ENCODE results near the gene WDR33.

DNA sequence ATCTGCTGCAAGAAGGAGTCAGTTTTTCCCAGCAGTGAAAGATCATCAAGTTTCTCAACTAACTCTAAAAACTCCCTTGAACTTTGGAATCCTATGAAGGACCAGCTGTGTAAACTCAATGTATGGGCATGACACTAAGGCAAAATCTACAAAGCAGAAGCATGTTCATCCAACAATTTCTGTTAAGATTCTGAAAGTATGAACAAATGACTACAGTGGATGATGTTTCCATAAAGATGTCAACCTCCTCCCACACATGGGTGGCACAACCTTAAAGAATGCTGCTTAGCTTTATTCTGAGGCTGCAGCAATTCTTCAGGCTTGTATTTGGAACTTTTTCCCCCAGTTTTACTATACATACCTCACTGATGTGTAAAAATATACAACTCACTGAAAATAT is 47.2 kb downstream of the WDR33 start:
- no peak for TF ChIP-seq POLR2AphosphoS5 (IDR thresholded peaks at IDR 0.05; ENCODE audit: low read depth, low read length)
- no peak for TF ChIP-seq TAF1 (IDR thresholded peaks at IDR 0.05; ENCODE audit: low read depth, low read length)
- no peak for TF ChIP-seq SPI1 (IDR thresholded peaks at IDR 0.05; ENCODE audit: low read depth, low read length)
- TF ChIP-seq POLR2A (IDR thresholded peaks at IDR 0.05; ENCODE audit: low read depth, low read length), result no peak
- no peak for TF ChIP-seq POU2F2 (IDR thresholded peaks at IDR 0.05; ENCODE audit: low read depth, low read length)
- no peak for TF ChIP-seq PAX5 (IDR thresholded peaks at IDR 0.05; ENCODE audit: insufficient read depth, low read length, severe bottlenecking)
